K562 treated with DMSO at 1 percent for 48 hours (cell line): ENCODE results near the gene FAH. TPM values are rescaled to one million over a fixed set of nuclear protein-coding genes. Genes with fewer than 3 reads are reported as not detected.

Source experiments
- total RNA-seq: library from RNA; unstranded; fragments of 300-600 nt; gene quantifications from 2 replicates; pipeline ENCODE4 v1.2.3, GENCODE V29; 2022; ENCODE audit warnings: low replicate concordance; ENCODE audit errors: extremely low read depth

The FAH gene
- not detected in 2 replicates for total RNA-seq

DNA sequence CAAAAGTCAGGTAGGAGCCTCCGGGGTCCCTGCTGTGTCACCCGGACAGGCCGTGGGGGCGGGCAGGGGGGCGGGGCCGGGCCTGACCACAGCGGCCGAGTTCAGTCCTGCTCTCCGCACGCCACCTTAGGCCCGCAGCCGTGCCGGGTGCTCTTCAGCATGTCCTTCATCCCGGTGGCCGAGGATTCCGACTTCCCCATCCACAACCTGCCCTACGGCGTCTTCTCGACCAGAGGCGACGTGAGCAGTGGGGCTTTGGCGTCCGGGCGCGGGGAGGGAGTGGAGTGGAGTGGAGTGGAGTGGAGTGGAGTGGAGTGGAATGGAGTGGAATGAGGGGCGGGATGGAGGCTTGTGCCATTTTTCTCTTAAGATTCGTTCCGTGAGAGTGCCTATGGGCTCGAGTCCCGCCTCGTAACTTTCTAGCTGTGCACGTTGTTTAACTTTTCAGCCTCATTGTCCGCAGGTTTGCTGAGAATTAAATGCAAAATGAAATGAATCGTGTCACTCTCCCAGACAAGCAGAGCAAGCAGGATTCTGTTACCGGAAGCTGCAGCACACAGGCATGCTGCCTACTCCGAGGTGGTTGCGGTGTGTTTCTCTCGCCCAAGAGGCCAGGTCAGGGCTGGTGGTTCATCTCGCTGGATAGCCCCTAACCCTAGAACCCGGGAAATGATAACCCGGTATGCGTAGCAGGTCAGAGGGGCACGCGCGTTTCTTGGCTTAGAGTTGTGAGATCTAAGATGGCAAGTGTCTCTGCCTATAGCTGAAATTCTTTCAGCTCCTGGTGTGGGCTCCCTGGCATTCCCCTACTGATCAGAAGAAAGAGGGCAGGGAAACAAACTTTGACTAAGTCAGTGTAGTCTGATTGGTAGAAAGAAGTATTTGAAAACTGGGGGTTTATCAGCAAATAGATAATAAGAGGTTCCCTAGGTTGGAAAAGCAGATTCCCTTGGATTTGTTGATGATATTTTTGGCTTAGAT, at the start of gene FAH:
TSS of gene FAH (plus strand) at position 104 of the 981 bp plus-strand sequence. CDS start at position 160, 56 bp downstream.

Other genes with a start within 250 kb of the FAH start
- not detected in 2 replicates for gene BCL2A1, start 181.8 kb upstream of the FAH start, total RNA-seq
- gene ZFAND6, start 93.3 kb upstream of the FAH start, total RNA-seq: not detected in 2 replicates
- not detected in 2 replicates for gene CTXND1, start 99.2 kb downstream of the FAH start, total RNA-seq